Cardiac fibroblast (primary cell): ENCODE measurements around the gene KCTD20.

ENCODE experiments used
- DNase-seq, 2 donors: peaks; one replicate each; pipeline versions ENCODE4 v3.0.0 to v3.0.0-alpha.2; 2010; ENCODE audit warnings: low read depth in 2 of 2
- H3K4me3 ChIP-seq, 2 donors: replicated peaks in 1 of 2; 1 replicate in 1 of 2; 2 replicates in 1 of 2; pipeline ENCODE4 v1.5.1; 2011; ENCODE audit warnings: low read depth in 2 of 2, low read length in 2 of 2, mild to moderate bottlenecking in 2 of 2, moderate library complexity in 1 of 2
- CTCF ChIP-seq: IDR thresholded peaks from one replicate; pipeline ENCODE4 v1.5.1; 2011; ENCODE audit warnings: low read depth, mild to moderate bottlenecking, low read length, inconsistent platforms

Gene KCTD20

GRCh38 chr6:36492092-36492491 lies 49.3 kb downstream of the KCTD20 start:
- H3K4me3 ChIP-seq: no peak overlapping the region
- no peak for DNase-seq
- no peak for TF ChIP-seq CTCF

- H3K4me3 ChIP-seq: no peak overlapping the region
- DNase-seq: no peak
- no peak for TF ChIP-seq CTCF
Observed at GRCh38 chr6:36492621-36493020, 49.8 kb downstream of the KCTD20 start.

GRCh38 chr6:36493319-36493718 lies 50.5 kb downstream of the KCTD20 start:
- no peak for DNase-seq
- TF ChIP-seq CTCF: no peak
- H3K4me3 ChIP-seq: no peak overlapping the region

- peak in 1 of 2 donors; percentile 36 for DNase-seq
- no peak overlapping the region for H3K4me3 ChIP-seq
- no peak for TF ChIP-seq CTCF
Observed at GRCh38 chr6:36493859-36494258, 51.1 kb downstream of the KCTD20 start.

DNA sequence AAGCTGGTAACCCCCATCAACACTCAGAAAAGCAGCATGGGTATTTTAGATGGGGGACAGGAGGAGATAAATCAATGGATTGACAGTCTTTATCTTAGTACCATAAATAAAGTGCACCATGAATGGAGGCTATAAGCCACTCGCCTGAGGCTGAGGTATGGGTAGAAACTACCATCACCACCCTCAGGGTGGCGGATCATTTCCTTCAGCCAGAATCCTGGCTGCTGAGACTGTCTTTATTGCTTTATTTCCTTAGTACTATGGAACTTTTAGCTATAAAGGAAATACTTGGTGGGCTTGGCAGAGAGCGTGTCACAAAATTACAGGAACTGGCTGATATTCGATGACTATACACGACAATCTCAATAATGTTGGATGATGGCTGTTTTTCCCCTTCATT lies 52.3 kb downstream of the KCTD20 start:
- no peak for DNase-seq
- no peak for TF ChIP-seq CTCF

GRCh38 chr6:36499918-36500317 lies 57.1 kb downstream of the KCTD20 start:
- TF ChIP-seq CTCF: no peak
- DNase-seq: no peak
- no peak overlapping the region for H3K4me3 ChIP-seq

More for the DNA sequence above, 52.3 kb downstream of the KCTD20 start:
- no peak overlapping the region for H3K4me3 ChIP-seq

- DNase-seq: peak in 1 of 2 donors; percentile 35
- no peak for TF ChIP-seq CTCF
- H3K4me3 ChIP-seq: no peak overlapping the region
Observed at GRCh38 chr6:36501686-36502085, 58.9 kb downstream of the KCTD20 start.
